HCT116 (cell line): ENCODE measurements around the gene FKBP4. TPM values are rescaled to one million over a fixed set of nuclear protein-coding genes. Genes with fewer than 3 reads are reported as not detected.

Experiments
- ATAC-seq: fragments of 200-7000 bp; cut with Tn5 transposase; 2 replicates; pipeline ENCODE4 v1.9.1; 2020; ENCODE audit warnings: mild to moderate bottlenecking, moderate library complexity
- BruUV-seq: library from RNA; stranded (reverse); fragments of 400-500 nt; replicated peaks from 2 replicates; lab custom pipeline; 2021; lab: Mats Ljungman, UMichigan
- CTCF ChIA-PET: fragments of 300-600 bp; sonication (Branson Sonifier 250); formaldehyde crosslinking; loops from one replicate; lab custom pipeline; 2021; ENCODE audit warnings: antibody characterized with exemption; lab: Charles Lee
- POLR2A ChIA-PET: fragments of 300-600, 350-600 bp; sonication (Branson Sonifier 250); formaldehyde crosslinking; loops from one replicate; lab custom pipeline; 2021; ENCODE audit warnings: antibody characterized with exemption; lab: Charles Lee
- RAD21 ChIA-PET, 2 experiments: fragments of 300-600 bp; sonication (Branson Sonifier 250); formaldehyde crosslinking; loops; one replicate each; lab custom pipeline; 2023; ENCODE audit warnings: low total read pairs in 2 of 2; ENCODE audit not compliant: uncharacterized antibody in 2 of 2, unreplicated experiment in 2 of 2, low non-redundant PET in 1 of 2; lab: Charles Lee
- DNase-seq: peaks from one replicate; pipeline ENCODE4 v3.0.0-alpha.2; 2010; ENCODE audit warnings: low read depth, low spot score
- H2AFZ ChIP-seq: fragments of 200-600 bp; shearing (Covaris generic), sonication (generic); 2 replicates; pipeline ENCODE4 v1.6.1; 2017; ENCODE audit warnings: low read depth, mixed run types, mixed read lengths, antibody characterized with exemption, low read length; ENCODE audit not compliant: poor library complexity, severe bottlenecking
- H3K27ac ChIP-seq: 2 replicates; pipeline ENCODE4 v1.5.1; 2012; ENCODE audit warnings: low read depth, low read length
- H3K27me3 ChIP-seq: fragments of 200-600 bp; sonication (generic); 2 replicates; pipeline ENCODE4 v1.6.1; 2016; ENCODE audit warnings: mixed run types, low read length, mixed read lengths; ENCODE audit not compliant: insufficient read depth
- H3K36me3 ChIP-seq, 2 experiments: fragments of 200-500 bp in 1 of 2; fragments of 200-600 bp in 1 of 2; sonication (Bioruptor generic) in 1 of 2; sonication (generic) in 1 of 2; 2 replicates each; pipeline versions ENCODE4 v1.5.1 to v1.6.1; 2014 to 2016; ENCODE audit warnings: low read length in 2 of 2, inconsistent platforms in 1 of 2, mixed read lengths in 1 of 2, mixed run types in 1 of 2; ENCODE audit not compliant: insufficient read depth in 2 of 2, control insufficient read depth in 1 of 2
- H3K4me1 ChIP-seq, 2 experiments: fragments of 200-600 bp in 1 of 2; sonication (generic) in 1 of 2; 2 replicates each; pipeline versions ENCODE4 v1.5.1 to v1.6.1; 2012 to 2017; ENCODE audit warnings: low read length in 2 of 2, inconsistent platforms in 1 of 2, mild to moderate bottlenecking in 1 of 2, mixed read lengths in 1 of 2, mixed run types in 1 of 2, moderate library complexity in 1 of 2; ENCODE audit not compliant: insufficient read depth in 2 of 2, control insufficient read depth in 1 of 2
- H3K4me2 ChIP-seq: fragments of 200-600 bp; sonication (generic); 2 replicates; pipeline ENCODE4 v1.6.1; 2017; ENCODE audit warnings: mixed run types, low read length, mixed read lengths
- H3K4me3 ChIP-seq, 2 experiments: fragments of 200-600 bp in 1 of 2; sonication (generic) in 1 of 2; replicated peaks in 1 of 2; 2 replicates each; pipeline ENCODE4 v1.5.1; 2011 to 2016; ENCODE audit warnings: low read length in 2 of 2, control low read depth in 1 of 2, low read depth in 1 of 2, mild to moderate bottlenecking in 1 of 2, mixed read lengths in 1 of 2, mixed run types in 1 of 2
- H3K79me2 ChIP-seq: fragments of 200-600 bp; sonication (generic); 2 replicates; pipeline ENCODE4 v1.6.1; 2017; ENCODE audit warnings: mild to moderate bottlenecking, mixed run types, low read length, moderate library complexity, mixed read lengths; ENCODE audit not compliant: insufficient read depth
- H3K9ac ChIP-seq: fragments of 200-600 bp; sonication (generic); 2 replicates; pipeline ENCODE4 v1.6.1; 2016; ENCODE audit warnings: low read length, mixed read lengths
- H3K9me2 ChIP-seq: fragments of 200-600 bp; sonication (generic), shearing (Covaris generic); 2 replicates; pipeline ENCODE4 v1.6.1; 2017; ENCODE audit warnings: mixed run types, mild to moderate bottlenecking, moderate library complexity; ENCODE audit not compliant: insufficient read depth
- H3K9me3 ChIP-seq, 2 experiments: fragments of 200-500 bp in 1 of 2; fragments of 200-600 bp in 1 of 2; sonication (Bioruptor generic) in 1 of 2; sonication (generic) in 1 of 2; 2 replicates each; pipeline ENCODE4 v1.6.1; 2014 to 2017; ENCODE audit warnings: low read length in 2 of 2, mixed read lengths in 2 of 2, inconsistent platforms in 1 of 2, low read depth in 1 of 2, mild to moderate bottlenecking in 1 of 2, mixed run types in 1 of 2, moderate library complexity in 1 of 2; ENCODE audit not compliant: control insufficient read depth in 1 of 2, insufficient read depth in 1 of 2
- H4K20me1 ChIP-seq: fragments of 200-600 bp; sonication (generic), shearing (Covaris generic); 2 replicates; pipeline ENCODE4 v1.6.1; 2017; ENCODE audit warnings: mixed run types, mild to moderate bottlenecking, moderate library complexity; ENCODE audit not compliant: insufficient read depth
- ELF1 ChIP-seq: IDR thresholded peaks from 2 replicates; pipeline ENCODE4 v1.6.1; 2012; ENCODE audit warnings: low read depth, borderline replicate concordance
- EZH2 ChIP-seq: fragments of 200-600 bp; sonication (generic); IDR thresholded peaks from 2 replicates; pipeline ENCODE4 v1.6.1; 2017; ENCODE audit warnings: antibody characterized with exemption, mixed run types
- FOSL1 ChIP-seq: IDR thresholded peaks from 2 replicates; pipeline ENCODE4 v1.6.1; 2012; ENCODE audit warnings: low read depth
- JUND ChIP-seq: IDR thresholded peaks from 2 replicates; pipeline ENCODE4 v1.6.1; 2012
- POLR2A ChIP-seq: IDR thresholded peaks from 2 replicates; pipeline ENCODE4 v1.7.0; 2011; ENCODE audit warnings: borderline replicate concordance; ENCODE audit not compliant: insufficient read depth, insufficient read length; ENCODE audit errors: extremely low read depth
- ZBTB33 ChIP-seq: IDR thresholded peaks from 2 replicates; pipeline ENCODE4 v1.6.1; 2011; ENCODE audit warnings: mild to moderate bottlenecking, low read length, moderate library complexity; ENCODE audit not compliant: insufficient replicate concordance; ENCODE audit errors: extremely low read depth
- ZNF274 ChIP-seq: fragments of 200-500 bp; sonication (Bioruptor generic); IDR thresholded peaks from 2 replicates; pipeline ENCODE4 v1.6.1; 2014; ENCODE audit warnings: mild to moderate bottlenecking, low read depth, low read length, inconsistent platforms
- intact Hi-C: fragments of 100-400 bp; cut with micrococcal nuclease; formaldehyde crosslinking; loops from 2 replicates; pipeline ENCODE4 v1.10.0; 2022
- total RNA-seq: library from RNA; stranded (reverse); gene quantifications from one replicate; pipeline ENCODE4 v1.2.1, GENCODE V29; 2021; ENCODE audit not compliant: unreplicated experiment
- TF ChIP-seq, protein P1 (sequence below): IDR thresholded peaks from 2 replicates; pipeline ENCODE4 v1.6.1; 2012; ENCODE audit warnings: low read depth

FKBP4 gene
- total RNA-seq, 1 experiment from 2014 or later: 178 TPM

- TF ChIP-seq ZBTB33 (no peak), ZNF274 (no peak)
Observed at GRCh38 chr12:2813214-2814185, 18.7 kb downstream of the FKBP4 start (continued).

DNA sequence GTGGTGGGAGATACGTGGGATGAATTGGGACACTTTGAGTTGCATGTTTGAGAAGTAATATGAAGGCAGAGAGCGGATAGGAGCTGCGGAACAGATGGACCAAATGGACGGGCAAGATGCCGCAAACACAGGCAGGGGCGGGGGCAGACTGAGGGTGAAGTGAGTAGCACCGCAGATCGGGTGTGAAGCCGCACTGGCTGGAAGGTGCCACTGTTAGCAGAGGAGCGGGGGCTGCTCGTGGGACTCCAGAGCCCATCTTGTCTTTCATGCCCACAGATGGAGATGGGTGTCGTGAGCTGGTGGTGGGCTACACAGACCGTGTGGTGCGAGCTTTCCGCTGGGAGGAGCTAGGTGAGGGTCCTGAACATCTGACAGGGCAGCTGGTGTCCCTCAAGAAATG, 25.0 kb downstream of the FKBP4 start:
- TSS peak; percentile 10 for BruUV-seq
- Histone ChIP-seq H3K27me3 (no peaks in the 10 kb centered on the region), H3K4me1 (no peaks in the 10 kb centered on the region), H3K9ac (no peak overlapping the region), H3K79me2 (peaks cover 9% of the 10 kb centered on the region; the same call in 1 of the 2 replicates), H3K27ac (no peak overlapping the region), H3K4me3 (no peak overlapping the region), H4K20me1 (no peaks in the 10 kb centered on the region), H3K9me3 (no peaks in the 10 kb centered on the region), H2AFZ (no peak overlapping the region), H3K9me2 (no peaks in the 10 kb centered on the region), H3K4me2 (no peak overlapping the region), H3K36me3 (peaks cover 11 to 31% of the 10 kb centered on the region in 2 experiments; a peak in 3 of 4 replicates)
- POLR2A ChIA-PET: no interaction called here
- TF ChIP-seq JUND: no peak
- TF ChIP-seq POLR2A: no peak
- no peak for TF ChIP-seq FOSL1
- no peak for TF ChIP-seq ELF1
- no peak for TF ChIP-seq EZH2
- TF ChIP-seq, protein P1, sequence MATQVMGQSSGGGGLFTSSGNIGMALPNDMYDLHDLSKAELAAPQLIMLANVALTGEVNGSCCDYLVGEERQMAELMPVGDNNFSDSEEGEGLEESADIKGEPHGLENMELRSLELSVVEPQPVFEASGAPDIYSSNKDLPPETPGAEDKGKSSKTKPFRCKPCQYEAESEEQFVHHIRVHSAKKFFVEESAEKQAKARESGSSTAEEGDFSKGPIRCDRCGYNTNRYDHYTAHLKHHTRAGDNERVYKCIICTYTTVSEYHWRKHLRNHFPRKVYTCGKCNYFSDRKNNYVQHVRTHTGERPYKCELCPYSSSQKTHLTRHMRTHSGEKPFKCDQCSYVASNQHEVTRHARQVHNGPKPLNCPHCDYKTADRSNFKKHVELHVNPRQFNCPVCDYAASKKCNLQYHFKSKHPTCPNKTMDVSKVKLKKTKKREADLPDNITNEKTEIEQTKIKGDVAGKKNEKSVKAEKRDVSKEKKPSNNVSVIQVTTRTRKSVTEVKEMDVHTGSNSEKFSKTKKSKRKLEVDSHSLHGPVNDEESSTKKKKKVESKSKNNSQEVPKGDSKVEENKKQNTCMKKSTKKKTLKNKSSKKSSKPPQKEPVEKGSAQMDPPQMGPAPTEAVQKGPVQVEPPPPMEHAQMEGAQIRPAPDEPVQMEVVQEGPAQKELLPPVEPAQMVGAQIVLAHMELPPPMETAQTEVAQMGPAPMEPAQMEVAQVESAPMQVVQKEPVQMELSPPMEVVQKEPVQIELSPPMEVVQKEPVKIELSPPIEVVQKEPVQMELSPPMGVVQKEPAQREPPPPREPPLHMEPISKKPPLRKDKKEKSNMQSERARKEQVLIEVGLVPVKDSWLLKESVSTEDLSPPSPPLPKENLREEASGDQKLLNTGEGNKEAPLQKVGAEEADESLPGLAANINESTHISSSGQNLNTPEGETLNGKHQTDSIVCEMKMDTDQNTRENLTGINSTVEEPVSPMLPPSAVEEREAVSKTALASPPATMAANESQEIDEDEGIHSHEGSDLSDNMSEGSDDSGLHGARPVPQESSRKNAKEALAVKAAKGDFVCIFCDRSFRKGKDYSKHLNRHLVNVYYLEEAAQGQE: no peak
- no peak for ATAC-seq
- CTCF ChIA-PET: no interaction called here
- no peak for DNase-seq
- RAD21 ChIA-PET: no interaction called here
- intact Hi-C loops: no loop called here
